ENCODE results near the gene FNBP1.

DNA sequence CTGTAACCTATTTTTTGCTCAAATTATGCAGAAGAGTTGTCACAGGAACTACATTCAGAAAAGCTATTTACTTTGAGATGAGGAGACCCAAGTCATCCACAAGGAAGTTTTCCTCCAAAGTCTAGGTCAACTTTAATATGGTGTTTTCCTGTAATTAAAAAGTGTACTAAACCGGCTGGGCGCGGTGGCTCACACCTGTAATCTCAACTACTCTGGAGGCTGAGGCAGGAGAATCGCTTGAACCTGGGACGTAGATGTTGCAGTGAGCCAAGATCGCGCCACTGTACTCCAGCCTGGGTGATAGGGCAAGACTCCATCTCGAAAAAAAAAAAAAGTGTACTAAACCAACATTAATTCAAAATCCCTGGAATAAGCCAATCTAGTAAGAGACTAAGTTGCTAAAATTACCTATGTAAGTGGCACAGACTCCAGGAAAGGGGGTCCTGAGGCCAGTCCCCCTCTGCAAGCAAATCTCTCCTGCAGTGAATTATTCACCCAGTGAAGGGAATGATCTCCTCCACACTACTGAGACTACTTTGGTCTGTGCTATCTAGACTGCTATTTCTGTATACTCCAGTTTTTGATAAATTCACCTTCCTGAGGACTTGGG lies 38.9 kb downstream of the FNBP1 start:
- no peak for TF ChIP-seq YY1 (IDR thresholded peaks at IDR 0.05; ENCODE audit: insufficient read depth, insufficient read length)
- no peak for TF ChIP-seq SUZ12 (IDR thresholded peaks at IDR 0.05; ENCODE audit: extremely low read depth, insufficient read depth, insufficient read length)
- TF ChIP-seq ZNF274 (IDR thresholded peaks at IDR 0.05; ENCODE audit: low read depth, low read length), result no peak
